HG03060 (cell line): Measurements from ENCODE around the gene CT47A7.
"Not testable (repeated sequence)": the region's sequence is repeated elsewhere in the genome, so short reads cannot be mapped to it uniquely, and the experiment has no call there.

Experiments used
- ATAC-seq: cut with Tn5 transposase; IDR thresholded peaks from one replicate; pipeline ENCODE4 v1.9.1; 2021; ENCODE audit warnings: low read depth, moderate number of reproducible peaks; ENCODE audit not compliant: unreplicated experiment

CT47A7 gene

GRCh38 chrX:120956500-120956899, at the start of gene CT47A7:
Gene CT47A7 (minus strand): TSS chrX:120956600. CDS start chrX:120956345, 255 bp downstream.
- ATAC-seq = not testable (repeated sequence)

GRCh38 chrX:121000589-121000988, 44.2 kb upstream of the CT47A7 start:
- no peak for ATAC-seq

- ATAC-seq = no peak
Observed at GRCh38 chrX:120999413-120999812, 43.0 kb upstream of the CT47A7 start.

- not testable (repeated sequence) for ATAC-seq
Observed at GRCh38 chrX:120985660-120986059, 29.3 kb upstream of the CT47A7 start, which contains the start of gene CT47A1. Gene CT47A1 (minus strand): TSS chrX:120985760. CDS start chrX:120985529, 231 bp downstream.
